Activated T-helper 1 cell treated with anti-CD3 and anti-CD28 coated beads, Interleukin-2, amount 50 U/mL, for 16 hours (primary cell): ENCODE data around the gene CHKA.
A peak's percentile ranks its signal among the peaks of the same experiment; 100 is the strongest.

Source experiments
- DNase-seq, 2 donors: peaks; one replicate each; pipeline ENCODE4 v3.0.0-alpha.2; 2020; ENCODE audit warnings: low read depth in 1 of 2, low spot score in 1 of 2

Gene CHKA

DNA sequence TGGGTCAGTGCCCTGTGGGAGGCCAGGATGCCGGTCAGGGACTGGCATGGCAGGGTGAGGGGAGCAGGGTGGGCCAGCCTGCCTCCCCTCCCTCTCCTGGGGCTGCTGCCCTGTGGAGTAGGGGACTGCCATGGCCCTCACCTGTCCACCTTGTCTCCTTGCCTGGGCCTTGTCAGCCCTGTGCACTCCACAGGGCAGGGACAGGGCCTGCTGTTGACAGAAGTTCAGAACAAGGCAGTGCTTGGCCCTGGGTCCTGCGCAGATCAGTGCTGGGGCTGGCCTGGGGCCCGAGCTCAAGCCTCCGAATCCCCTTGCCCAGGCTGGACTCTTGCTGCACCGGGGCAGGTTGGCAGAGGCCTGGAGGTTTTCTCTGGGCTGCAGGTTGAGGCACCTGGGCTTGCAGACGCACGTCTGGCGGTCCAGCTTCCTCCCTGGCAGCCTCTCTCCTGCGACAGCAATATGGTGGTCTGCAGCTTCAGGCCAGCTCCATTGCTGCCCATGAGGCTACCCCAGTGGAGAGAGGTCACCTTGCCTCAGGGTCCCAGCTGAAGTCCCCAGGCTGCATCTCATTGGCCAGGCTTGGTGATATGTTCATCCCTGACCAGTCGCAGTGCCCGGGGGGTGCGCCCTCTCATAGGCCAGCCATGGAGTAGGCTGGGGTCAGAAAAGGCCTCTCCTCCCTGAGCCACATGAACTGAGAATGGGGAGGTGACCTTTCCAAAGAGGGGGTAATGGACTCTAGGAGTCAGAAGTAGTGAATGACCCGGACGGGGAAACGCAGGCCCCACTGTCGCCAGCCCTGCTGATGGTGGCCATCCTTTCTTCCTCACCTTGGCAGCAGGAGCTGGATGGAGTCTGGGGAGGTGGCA is 21.5 kb upstream of the CHKA start:
- DNase-seq = no peak

DNA sequence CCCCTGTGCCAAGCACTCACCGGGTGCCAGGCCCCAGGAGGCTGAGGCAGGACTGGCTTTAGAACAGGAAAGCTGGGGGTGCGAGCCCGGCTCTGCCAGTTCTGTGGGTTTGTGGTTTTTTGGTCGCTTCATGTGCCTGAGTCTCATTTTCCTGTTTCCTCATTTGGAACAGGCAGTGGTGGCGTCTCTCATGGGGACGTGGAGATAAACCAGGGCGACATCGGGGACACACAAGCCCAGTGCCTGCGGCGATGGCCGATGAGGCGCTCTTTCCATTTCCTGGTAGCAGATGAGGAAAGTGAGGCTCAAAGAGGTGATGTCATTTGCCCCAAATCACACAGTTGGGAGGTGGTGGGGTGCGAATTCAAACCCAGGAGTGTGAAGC is 20.8 kb upstream of the CHKA start:
- no peak for DNase-seq

DNA sequence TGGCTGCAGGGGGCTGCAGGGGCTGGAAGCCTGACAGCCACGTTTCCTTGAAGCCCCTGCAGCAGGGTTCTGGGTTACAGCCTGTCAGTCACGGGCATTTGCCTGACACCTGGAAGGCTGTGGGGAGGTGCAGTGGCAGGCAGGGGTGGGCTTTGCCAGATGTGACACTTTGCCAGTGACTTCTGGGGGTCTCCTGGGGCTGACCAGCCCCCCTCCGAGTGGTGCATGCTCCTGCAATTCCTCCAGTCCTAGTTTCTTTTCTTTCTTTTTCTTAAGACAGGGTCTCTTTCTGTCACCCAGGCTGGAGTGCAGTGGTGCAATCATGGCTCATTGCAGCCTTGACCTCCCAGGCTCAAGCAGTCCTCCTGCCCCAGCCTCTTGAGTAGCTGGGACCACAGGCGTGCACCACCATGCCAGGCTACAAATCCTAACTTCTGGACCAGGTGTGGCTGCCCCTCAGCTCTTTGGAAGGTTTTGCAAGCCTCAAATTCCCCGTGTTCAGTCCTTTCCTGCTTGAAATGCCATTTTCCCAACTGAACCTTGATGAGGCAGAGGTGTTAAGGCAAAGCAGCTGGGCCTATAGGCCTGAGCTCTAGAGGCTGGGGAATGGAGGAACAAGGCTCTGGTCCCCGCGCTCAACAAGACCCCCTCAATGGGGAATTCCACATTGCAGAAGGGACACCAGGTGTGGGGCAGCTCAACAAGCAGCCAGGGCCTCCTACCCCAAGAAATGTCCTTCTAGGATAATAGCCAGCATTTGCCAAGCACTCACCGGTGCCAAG is 20.2 kb upstream of the CHKA start:
- no peak for DNase-seq

- DNase-seq = no peak
These were observed 19.5 kb upstream of the CHKA start for GRCh38 chr11:68140496-68141245.

DNA sequence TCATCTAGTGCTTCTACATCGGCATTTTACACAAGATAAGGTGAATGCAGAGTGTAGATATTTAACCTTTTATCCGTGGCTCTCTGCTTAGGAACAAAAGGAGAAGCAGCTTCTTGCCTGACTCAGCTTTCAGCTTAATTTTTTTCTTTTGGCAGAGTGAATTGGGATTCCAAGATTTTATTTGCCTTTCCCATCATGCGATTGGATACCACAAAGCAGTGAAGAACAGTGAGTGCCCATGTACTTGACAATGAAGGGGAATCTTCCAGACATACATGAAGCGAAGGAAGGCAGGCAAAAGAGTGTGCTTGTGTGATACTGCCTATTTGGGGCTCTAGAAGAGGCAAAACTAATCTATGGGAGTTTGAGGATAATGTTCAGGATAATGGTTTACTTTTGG is 17.0 kb upstream of the CHKA start:
- DNase-seq = no peak

DNA sequence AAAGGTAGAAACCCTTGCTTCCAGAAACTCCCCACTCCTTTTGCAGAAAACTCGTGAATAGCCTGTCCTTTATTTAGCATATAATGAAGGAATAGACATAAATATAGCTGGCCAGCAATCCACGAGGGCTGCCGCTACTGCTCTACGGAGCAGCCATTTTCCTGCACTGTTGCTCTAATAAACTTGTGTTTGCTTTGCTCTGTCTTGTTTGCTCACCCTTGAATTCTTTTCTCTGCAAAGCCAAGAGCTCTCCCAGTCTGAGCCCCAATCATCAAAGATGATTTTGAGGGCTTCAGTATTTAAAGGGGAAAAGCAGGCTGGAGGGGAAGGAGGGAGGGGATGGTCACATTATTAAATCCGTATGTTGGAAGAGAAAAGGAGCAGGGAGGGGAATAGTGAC is 16.6 kb upstream of the CHKA start:
- DNase-seq = no peak

DNA sequence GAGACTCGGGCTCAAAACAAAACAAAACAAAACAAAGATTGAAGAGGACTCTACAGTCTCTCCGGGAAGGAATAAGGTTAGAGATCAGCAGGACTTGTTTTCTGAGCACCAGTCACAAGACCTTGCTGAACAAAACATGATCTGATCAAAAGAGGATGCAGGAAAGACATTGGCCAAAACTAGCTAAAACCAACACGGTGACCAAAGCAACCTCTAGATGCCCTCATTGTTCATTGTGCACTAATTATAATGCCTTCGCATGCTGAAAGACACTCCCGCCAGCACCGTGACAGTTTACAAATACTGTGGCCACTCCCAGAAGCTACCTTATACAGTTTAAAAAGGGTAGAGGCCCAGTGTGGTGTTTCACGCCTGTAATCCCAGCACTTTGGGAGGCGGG is 15.7 kb upstream of the CHKA start:
- no peak for DNase-seq

DNA sequence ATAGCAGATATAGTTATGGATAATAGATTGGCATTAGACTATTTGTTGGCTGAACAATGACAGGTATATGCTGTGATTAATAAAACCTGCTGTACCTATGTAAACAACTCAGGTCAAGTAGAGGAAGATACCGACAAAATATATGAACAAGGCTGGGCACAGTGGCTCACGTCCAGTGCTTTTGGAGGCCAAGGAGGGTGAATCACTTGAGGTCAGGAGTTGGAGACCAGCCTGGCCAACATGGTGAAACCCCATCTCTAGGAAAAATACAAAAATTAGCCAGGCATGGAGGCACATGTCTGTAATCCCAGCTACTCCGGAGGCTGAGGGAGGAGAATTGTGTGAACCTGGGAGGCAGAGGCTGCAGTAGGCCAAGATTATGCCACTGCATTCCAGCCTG is 14.0 kb upstream of the CHKA start:
- no peak for DNase-seq

GRCh38 chr11:68133761-68134160 is 12.6 kb upstream of the CHKA start:
- DNase-seq = no peak

GRCh38 chr11:68130121-68130520 is 8.9 kb upstream of the CHKA start:
- DNase-seq = no peak

- DNase-seq = no peak
These were observed 7.6 kb upstream of the CHKA start for GRCh38 chr11:68128682-68129327.

GRCh38 chr11:68127714-68128681 is 6.8 kb upstream of the CHKA start:
- DNase-seq = no peak

DNA sequence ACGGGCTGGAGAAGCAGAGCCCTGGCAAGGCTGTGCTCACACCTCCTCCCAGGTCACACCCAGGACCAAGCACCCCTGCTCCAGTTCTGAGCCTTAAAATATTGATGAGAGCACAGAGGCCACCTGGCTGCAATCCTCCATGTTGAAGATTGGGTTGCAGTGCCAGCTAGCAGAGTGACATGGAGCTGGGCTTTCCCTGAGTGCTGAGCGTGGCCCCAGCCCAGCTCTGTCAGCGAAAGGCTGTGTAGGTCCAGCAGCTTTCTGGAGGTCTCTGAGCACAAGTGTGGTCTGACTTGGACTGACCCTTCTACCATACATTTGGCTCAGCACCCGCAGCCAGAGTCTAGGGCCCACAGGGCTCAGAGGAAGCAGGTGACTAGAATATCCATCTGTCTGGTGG is 4.0 kb upstream of the CHKA start:
- DNase-seq = no peak

DNA sequence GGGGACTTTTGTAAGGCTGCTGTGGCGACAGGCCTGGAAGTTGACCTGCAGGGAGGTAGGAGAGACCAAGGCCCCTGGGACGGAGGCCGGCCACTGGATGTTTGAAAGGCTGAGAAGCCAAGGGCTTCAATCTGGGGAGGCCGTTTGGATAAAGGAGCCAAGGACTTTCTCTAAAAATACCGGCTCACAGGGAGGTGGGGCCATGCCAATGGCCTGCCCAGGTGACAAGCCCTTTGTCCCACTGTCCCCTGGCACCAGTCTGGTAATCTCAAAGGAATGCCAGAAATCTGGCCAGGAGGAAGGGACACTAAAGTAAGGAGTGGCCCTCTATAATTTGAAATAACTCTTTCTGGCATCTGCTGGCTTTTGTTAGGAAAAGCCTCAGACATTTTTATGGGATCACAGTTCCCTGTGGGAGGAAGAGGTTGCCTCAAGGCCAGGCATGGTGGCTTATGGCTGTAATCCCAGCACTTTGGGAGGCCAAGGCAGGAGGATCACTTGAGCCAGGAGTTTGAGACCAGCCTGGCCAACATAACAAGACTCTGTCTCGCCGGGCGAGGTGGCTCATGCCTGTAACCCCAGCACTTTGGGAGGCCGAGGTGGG is 1.9 kb upstream of the CHKA start:
- no peak for DNase-seq

DNA sequence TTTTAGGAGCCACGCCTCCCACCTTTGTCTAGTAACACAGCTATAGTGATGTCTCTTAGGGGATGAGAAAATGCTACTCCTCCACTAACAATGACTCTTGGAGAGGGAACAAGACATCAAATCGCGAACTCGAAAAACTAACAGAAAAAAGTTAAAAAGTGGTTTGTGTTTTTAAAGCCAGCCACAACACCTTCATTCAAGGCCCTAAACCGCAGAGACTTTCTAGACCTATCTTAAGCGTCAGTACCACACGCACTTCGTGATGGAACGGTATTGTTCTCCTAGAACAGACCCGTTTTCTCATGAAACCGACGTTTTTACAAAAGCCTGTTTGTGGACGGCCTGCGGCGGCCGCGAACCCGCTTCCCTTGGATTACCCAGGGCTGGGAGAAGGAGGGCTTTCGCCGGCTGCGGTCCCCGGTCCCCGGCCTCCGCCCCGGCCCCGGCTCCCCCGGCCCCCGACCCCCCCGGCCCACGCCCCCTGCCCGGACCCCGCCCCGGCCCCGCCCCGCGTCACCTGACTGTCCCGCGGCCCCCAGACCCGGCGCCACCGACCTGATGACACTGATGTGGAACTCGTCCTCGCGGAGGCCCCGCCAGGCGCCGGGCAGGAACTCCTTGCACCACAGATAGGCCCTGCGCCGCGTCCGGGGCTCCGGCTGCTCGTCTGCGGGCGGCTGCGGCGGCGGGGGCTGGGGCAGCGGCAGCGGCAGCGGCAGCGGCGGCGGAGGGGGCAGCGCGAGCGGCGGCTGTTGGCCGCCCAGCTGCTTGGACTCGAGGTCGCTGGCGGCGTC is 718 bp downstream of the CHKA start:
- peak in 1 of 2 donors; percentile 19 for DNase-seq

DNA sequence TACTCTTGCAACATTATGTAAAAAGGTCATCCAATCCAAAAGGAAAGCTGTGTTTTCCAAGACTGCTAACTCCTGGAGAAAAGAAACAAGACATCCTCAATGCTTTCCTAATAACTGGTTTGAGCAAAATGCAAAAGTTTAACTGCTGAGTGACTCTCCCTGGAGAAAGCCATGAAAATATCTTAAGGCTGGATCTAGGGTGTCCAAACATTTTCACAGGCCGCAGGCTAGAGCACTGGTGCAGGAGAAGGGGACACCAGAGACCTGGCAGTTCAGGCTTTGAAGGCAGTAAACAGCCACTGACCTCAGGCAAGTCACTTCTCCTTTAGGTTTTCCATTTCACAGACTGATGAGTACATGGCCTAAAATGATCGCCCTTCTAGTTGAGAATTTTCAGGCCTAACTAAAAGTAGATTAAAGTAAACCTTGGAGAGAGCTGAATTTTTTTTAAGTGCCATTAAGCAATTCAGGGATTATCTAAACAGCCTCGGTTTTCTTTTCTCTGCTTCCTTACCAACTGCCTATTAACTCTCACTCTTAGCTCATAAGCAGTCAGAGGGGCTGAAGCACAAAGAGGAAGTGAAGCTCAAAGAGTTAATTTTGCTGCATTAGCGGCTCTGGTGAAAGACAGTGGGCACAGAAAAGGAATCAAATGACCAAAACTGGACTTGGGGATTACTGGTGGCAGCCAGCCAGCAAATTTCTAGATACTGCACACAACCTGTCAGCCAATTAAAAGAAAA is 2.3 kb downstream of the CHKA start:
- no peak for DNase-seq

GRCh38 chr11:68117853-68118470 is 3.2 kb downstream of the CHKA start:
- no peak for DNase-seq

GRCh38 chr11:68116974-68117373 is 4.2 kb downstream of the CHKA start:
- no peak for DNase-seq
